H9 (cell line): Measurements from ENCODE around the gene DRG1. TPM values are rescaled to one million over a fixed set of nuclear protein-coding genes. Genes with fewer than 3 reads are reported as not detected.

Experiments used
- DNase-seq: peaks from one replicate; pipeline ENCODE4 v3.0.0-alpha.2; 2017
- H2AFZ ChIP-seq: one replicate; pipeline ENCODE4 v1.6.1; 2013; ENCODE audit warnings: mild to moderate bottlenecking, low read length, control low read depth, moderate library complexity
- H2AK5ac ChIP-seq: 2 replicates; pipeline ENCODE4 v1.6.1; 2013; ENCODE audit warnings: low read length, control low read depth, mixed read lengths; ENCODE audit not compliant: insufficient read length
- H2BK120ac ChIP-seq: one replicate; pipeline ENCODE4 v1.6.1; 2013; ENCODE audit warnings: low read depth, mild to moderate bottlenecking, low read length, control low read depth, inconsistent platforms; ENCODE audit not compliant: poor library complexity, severe bottlenecking
- H2BK12ac ChIP-seq: 2 replicates; pipeline ENCODE4 v1.6.1; 2013; ENCODE audit warnings: low read length, control low read depth, mixed read lengths, low read depth; ENCODE audit not compliant: insufficient read length
- H2BK15ac ChIP-seq: 2 replicates; pipeline ENCODE4 v1.6.1; 2013; ENCODE audit warnings: low read depth, low read length, control low read depth
- H2BK20ac ChIP-seq: one replicate; pipeline ENCODE4 v1.6.1; 2013; ENCODE audit warnings: low read depth, mild to moderate bottlenecking, low read length, control low read depth, inconsistent platforms; ENCODE audit not compliant: poor library complexity, severe bottlenecking
- H2BK5ac ChIP-seq: 2 replicates; pipeline ENCODE4 v1.6.1; 2013; ENCODE audit warnings: low read length, control low read depth, mixed read lengths; ENCODE audit not compliant: insufficient read length
- H3K14ac ChIP-seq: 2 replicates; pipeline ENCODE4 v1.6.1; 2013; ENCODE audit warnings: low read length, control low read depth; ENCODE audit not compliant: insufficient read depth
- H3K18ac ChIP-seq: 2 replicates; pipeline ENCODE4 v1.6.1; 2013; ENCODE audit warnings: low read depth, mild to moderate bottlenecking, mixed read lengths, low read length, control low read depth; ENCODE audit not compliant: insufficient read length
- H3K23ac ChIP-seq: 2 replicates; pipeline ENCODE4 v1.6.1; 2013; ENCODE audit warnings: low read length, control low read depth, mixed read lengths, low read depth; ENCODE audit not compliant: insufficient read length
- H3K23me2 ChIP-seq: 2 replicates; pipeline ENCODE4 v1.6.1; 2013; ENCODE audit warnings: low read depth, mild to moderate bottlenecking, mixed read lengths, low read length, control low read depth; ENCODE audit not compliant: insufficient read length, poor library complexity, severe bottlenecking
- H3K27ac ChIP-seq: 2 replicates; pipeline ENCODE4 v1.5.1; 2013; ENCODE audit warnings: low read length, control low read depth, mixed read lengths, low read depth; ENCODE audit not compliant: insufficient read length
- H3K27me3 ChIP-seq: 2 replicates; pipeline ENCODE4 v1.6.1; 2013; ENCODE audit warnings: low read length, control low read depth, inconsistent platforms; ENCODE audit not compliant: insufficient read depth
- H3K4ac ChIP-seq: 2 replicates; pipeline ENCODE4 v1.6.1; 2013; ENCODE audit warnings: low read depth, mild to moderate bottlenecking, control low read depth, inconsistent platforms, low read length, moderate library complexity
- H3K4me1 ChIP-seq: 2 replicates; pipeline ENCODE4 v1.6.1; 2013; ENCODE audit warnings: low read length, control low read depth, inconsistent platforms; ENCODE audit not compliant: insufficient read depth
- H3K4me2 ChIP-seq: 2 replicates; pipeline ENCODE4 v1.6.1; 2013; ENCODE audit warnings: low read length, control low read depth, mixed read lengths; ENCODE audit not compliant: insufficient read length, insufficient read depth
- H3K56ac ChIP-seq: 2 replicates; pipeline ENCODE4 v1.6.1; 2013; ENCODE audit warnings: low read depth, mild to moderate bottlenecking, mixed read lengths, low read length, control low read depth; ENCODE audit not compliant: insufficient read length
- H3K79me1 ChIP-seq: 2 replicates; pipeline ENCODE4 v1.6.1; 2013; ENCODE audit warnings: low read depth, mild to moderate bottlenecking, moderate library complexity, low read length, control low read depth, inconsistent platforms; ENCODE audit not compliant: insufficient read depth, poor library complexity, severe bottlenecking
- H3K79me2 ChIP-seq: 2 replicates; pipeline ENCODE4 v1.6.1; 2013; ENCODE audit warnings: low read length, control low read depth, inconsistent platforms; ENCODE audit not compliant: insufficient read depth
- H3K9ac ChIP-seq: 2 replicates; pipeline ENCODE4 v1.6.1; 2013; ENCODE audit warnings: low read length, control low read depth, mixed read lengths; ENCODE audit not compliant: insufficient read length; ENCODE audit errors: extremely low read depth
- H3K9me3 ChIP-seq: one replicate; pipeline ENCODE4 v1.6.1; 2013; ENCODE audit warnings: low read depth, low read length, inconsistent platforms; ENCODE audit not compliant: control insufficient read depth
- H3T11ph ChIP-seq: one replicate; pipeline ENCODE4 v1.6.1; 2013; ENCODE audit warnings: mild to moderate bottlenecking, low read length, control low read depth, inconsistent platforms
- H4K20me1 ChIP-seq: one replicate; pipeline ENCODE4 v1.6.1; 2013; ENCODE audit not compliant: control insufficient read depth, insufficient read length, insufficient read depth
- H4K5ac ChIP-seq: 2 replicates; pipeline ENCODE4 v1.6.1; 2013; ENCODE audit warnings: low read depth, mild to moderate bottlenecking, mixed read lengths, low read length, control low read depth; ENCODE audit not compliant: insufficient read length
- H4K8ac ChIP-seq: replicated peaks from 2 replicates; pipeline ENCODE4 v1.6.1; 2013; ENCODE audit warnings: low read length, control low read depth, mixed read lengths, low read depth; ENCODE audit not compliant: insufficient read length
- H4K91ac ChIP-seq: 2 replicates; pipeline ENCODE4 v1.6.1; 2013; ENCODE audit warnings: low read depth, mild to moderate bottlenecking, moderate library complexity, mixed read lengths, low read length, control low read depth; ENCODE audit not compliant: insufficient read length
- H3K27ac Mint-ChIP-seq, 3 experiments: 2 replicates in 2 of 3; 3 replicates in 1 of 3; pipeline ENCODE4 v1.8.0; 2020 to 2021; ENCODE audit warnings: mixed read lengths in 3 of 3, mild to moderate bottlenecking in 1 of 3, moderate library complexity in 1 of 3
- H3K27me3 Mint-ChIP-seq: 2 replicates; pipeline ENCODE4 v1.8.0; 2021; ENCODE audit warnings: low read depth, mild to moderate bottlenecking, moderate library complexity, mixed read lengths
- H3K36me3 Mint-ChIP-seq, 3 experiments: 2 replicates in 2 of 3; 3 replicates in 1 of 3; pipeline ENCODE4 v1.8.0; 2020 to 2021; ENCODE audit warnings: low read depth in 3 of 3, mixed read lengths in 3 of 3; ENCODE audit not compliant: insufficient read depth in 1 of 3
- H3K4me1 Mint-ChIP-seq, 2 experiments: 2 replicates each; pipeline ENCODE4 v1.8.0; 2020; ENCODE audit warnings: mixed read lengths in 2 of 2
- H3K4me3 Mint-ChIP-seq, 2 experiments: 2 replicates in 1 of 2; 3 replicates in 1 of 2; pipeline ENCODE4 v1.8.0; 2020 to 2021; ENCODE audit warnings: mild to moderate bottlenecking in 2 of 2, mixed read lengths in 2 of 2, moderate library complexity in 1 of 2
- H3K9me3 Mint-ChIP-seq, 2 experiments: 2 replicates in 1 of 2; 3 replicates in 1 of 2; pipeline ENCODE4 v1.8.0; 2020; ENCODE audit warnings: mild to moderate bottlenecking in 2 of 2, mixed read lengths in 2 of 2, moderate library complexity in 1 of 2
- WGBS: extraction: QIAGEN DNeasy Blood & Tissue Kit; methylation state at CpG from one replicate; pipeline ENCODE4 v1.1.7; 2013; ENCODE audit warnings: missing lambda C conversion rate, low lambda C conversion rate, mixed read lengths; ENCODE audit not compliant: insufficient read length; ENCODE audit errors: extremely low coverage; 5-methylcytosine and 5-hydroxymethylcytosine counted together
- total RNA-seq: library from RNA; stranded (reverse); gene quantifications from 2 replicates; pipeline ENCODE4 v1.2.1, GENCODE V29; 2021
- TF ChIP-seq, protein P1 (sequence below): fragments of 200-600 bp; sonication (generic); conservative IDR thresholded peaks from 3 replicates; pipeline ENCODE4 v1.8.0; 2021; ENCODE audit warnings: antibody characterized with exemption, mild to moderate bottlenecking

Gene DRG1
- total RNA-seq, 1 experiment from 2014 or later: 89.5 TPM

DNA sequence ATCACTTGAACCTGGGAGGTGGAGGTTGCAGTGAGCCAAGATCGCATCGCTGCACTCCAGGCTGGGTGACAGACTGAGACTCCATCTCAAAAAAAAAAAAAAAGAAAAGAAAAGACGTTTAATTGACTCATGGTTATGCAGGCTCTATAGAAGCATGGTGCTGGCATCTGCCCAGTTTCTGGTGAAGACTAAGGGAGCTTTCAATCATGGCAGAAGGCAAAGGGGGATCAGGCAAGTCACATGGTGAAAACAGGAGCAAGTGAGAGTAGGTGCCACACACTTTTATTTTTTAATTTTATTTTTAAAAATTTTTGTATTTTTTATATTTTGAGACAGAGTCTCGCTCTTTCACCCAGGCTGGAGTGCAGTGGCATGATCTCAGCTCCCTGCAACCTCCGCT, 44.9 kb upstream of the DRG1 start:
- H3K36me3 Mint-ChIP-seq: no peaks in the 10 kb centered on the region

More for the DNA sequence above, 44.9 kb upstream of the DRG1 start:
- no peaks in the 10 kb centered on the region for H3K79me1 ChIP-seq
- WGBS: no CpG with 5 or more reads among the region's 5 CpGs
- H2BK120ac ChIP-seq: no peak overlapping the region
- H3K4ac ChIP-seq: no peak overlapping the region
- no peak overlapping the region for H3T11ph ChIP-seq
- no peak overlapping the region for H2BK5ac ChIP-seq
- Mint-ChIP-seq H3K4me3 (no peak overlapping the region), H3K4me1 (peaks cover 6 to 12% of the 10 kb centered on the region in 2 experiments), H3K27ac (no peak overlapping the region; a peak in 1 of 7 replicates), H3K9me3 (no peaks in the 10 kb centered on the region), H3K27me3 (no peaks in the 10 kb centered on the region)
- TF ChIP-seq, protein P1, sequence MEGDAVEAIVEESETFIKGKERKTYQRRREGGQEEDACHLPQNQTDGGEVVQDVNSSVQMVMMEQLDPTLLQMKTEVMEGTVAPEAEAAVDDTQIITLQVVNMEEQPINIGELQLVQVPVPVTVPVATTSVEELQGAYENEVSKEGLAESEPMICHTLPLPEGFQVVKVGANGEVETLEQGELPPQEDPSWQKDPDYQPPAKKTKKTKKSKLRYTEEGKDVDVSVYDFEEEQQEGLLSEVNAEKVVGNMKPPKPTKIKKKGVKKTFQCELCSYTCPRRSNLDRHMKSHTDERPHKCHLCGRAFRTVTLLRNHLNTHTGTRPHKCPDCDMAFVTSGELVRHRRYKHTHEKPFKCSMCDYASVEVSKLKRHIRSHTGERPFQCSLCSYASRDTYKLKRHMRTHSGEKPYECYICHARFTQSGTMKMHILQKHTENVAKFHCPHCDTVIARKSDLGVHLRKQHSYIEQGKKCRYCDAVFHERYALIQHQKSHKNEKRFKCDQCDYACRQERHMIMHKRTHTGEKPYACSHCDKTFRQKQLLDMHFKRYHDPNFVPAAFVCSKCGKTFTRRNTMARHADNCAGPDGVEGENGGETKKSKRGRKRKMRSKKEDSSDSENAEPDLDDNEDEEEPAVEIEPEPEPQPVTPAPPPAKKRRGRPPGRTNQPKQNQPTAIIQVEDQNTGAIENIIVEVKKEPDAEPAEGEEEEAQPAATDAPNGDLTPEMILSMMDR: no peak
- no peak overlapping the region for H3K9ac ChIP-seq
- no peak for DNase-seq
- H3K23ac ChIP-seq: no peak overlapping the region
- no peak overlapping the region for H2AK5ac ChIP-seq
- no peak overlapping the region for H2BK12ac ChIP-seq
- no peak overlapping the region for H3K4me2 ChIP-seq
- H3K56ac ChIP-seq: no peak overlapping the region
- H3K14ac ChIP-seq: no peak overlapping the region
- H3K23me2 ChIP-seq: no peaks in the 10 kb centered on the region
- no peaks in the 10 kb centered on the region for H4K20me1 ChIP-seq
- H3K27me3 ChIP-seq: no peaks in the 10 kb centered on the region
- H3K27ac ChIP-seq: no peak overlapping the region
- no peaks in the 10 kb centered on the region for H3K9me3 ChIP-seq
- H4K8ac ChIP-seq: no peak overlapping the region
- no peak overlapping the region for H3K18ac ChIP-seq
- H2BK20ac ChIP-seq: no peak overlapping the region
- no peak overlapping the region for H4K91ac ChIP-seq
- no peak overlapping the region for H2AFZ ChIP-seq
- no peaks in the 10 kb centered on the region for H3K4me1 ChIP-seq
- H4K5ac ChIP-seq: no peak overlapping the region
- no peaks in the 10 kb centered on the region for H3K79me2 ChIP-seq
- H2BK15ac ChIP-seq: no peak overlapping the region
